ENCODE measurements around the gene RPL36A. TPM values are rescaled to one million over a fixed set of nuclear protein-coding genes. Genes with fewer than 3 reads are reported as not detected.

Gene RPL36A
- total RNA-seq = 100 to 1,000 TPM; 255 to 425 TPM

GRCh38 chrX:101390664-101391525, at the start of gene RPL36A:
RPL36A (plus strand) TSS chrX:101391011; CDS start chrX:101391044, 33 bp downstream.
- POLR2A ChIA-PET = interaction anchor here (1.3 kb wide), 1 partner anchor 12 kb away, joined by 10 read pairs; no protein-coding TSS in a partner anchor
- Mint-ChIP-seq H3K27ac (peak within 1 kb of the TSS; percentile 88), H3K4me1 (peaks cover 25% of the 10 kb centered on the region), H3K4me3 (peak within 1 kb of the TSS; percentile 96), H3K9me3 (no peaks in the 10 kb centered on the region), H3K36me3 (ENCODE audit: low read depth) (peaks cover 33% of the 10 kb centered on the region), H3K27me3 (no peaks in the 10 kb centered on the region)
- CTCF ChIA-PET = interaction anchor here (0.6 to 2.0 kb wide), 12 partner anchors 9 to 557 kb away, joined by 3 to 16 read pairs (median 5); partner anchors contain the start of gene TIMM8A
- peak; percentile 82 for DNase-seq

- Mint-ChIP-seq H3K4me1 (peaks cover 16% of the 10 kb centered on the region), H3K27me3 (no peaks in the 10 kb centered on the region), H3K27ac (peak overlapping the region; percentile 90), H3K4me3 (peak overlapping the region; percentile 88), H3K36me3 (ENCODE audit: low read depth) (peaks cover 9% of the 10 kb centered on the region), H3K9me3 (no peaks in the 10 kb centered on the region)
- ChIA-PET POLR2A (no interaction called here), CTCF (interaction anchor here (1.0 kb wide), 1 partner anchor 43 kb away, joined by 3 read pairs; no protein-coding TSS in a partner anchor)
- no peak for DNase-seq
Observed at GRCh38 chrX:101347859-101348451, 42.9 kb upstream of the RPL36A start.

DNA sequence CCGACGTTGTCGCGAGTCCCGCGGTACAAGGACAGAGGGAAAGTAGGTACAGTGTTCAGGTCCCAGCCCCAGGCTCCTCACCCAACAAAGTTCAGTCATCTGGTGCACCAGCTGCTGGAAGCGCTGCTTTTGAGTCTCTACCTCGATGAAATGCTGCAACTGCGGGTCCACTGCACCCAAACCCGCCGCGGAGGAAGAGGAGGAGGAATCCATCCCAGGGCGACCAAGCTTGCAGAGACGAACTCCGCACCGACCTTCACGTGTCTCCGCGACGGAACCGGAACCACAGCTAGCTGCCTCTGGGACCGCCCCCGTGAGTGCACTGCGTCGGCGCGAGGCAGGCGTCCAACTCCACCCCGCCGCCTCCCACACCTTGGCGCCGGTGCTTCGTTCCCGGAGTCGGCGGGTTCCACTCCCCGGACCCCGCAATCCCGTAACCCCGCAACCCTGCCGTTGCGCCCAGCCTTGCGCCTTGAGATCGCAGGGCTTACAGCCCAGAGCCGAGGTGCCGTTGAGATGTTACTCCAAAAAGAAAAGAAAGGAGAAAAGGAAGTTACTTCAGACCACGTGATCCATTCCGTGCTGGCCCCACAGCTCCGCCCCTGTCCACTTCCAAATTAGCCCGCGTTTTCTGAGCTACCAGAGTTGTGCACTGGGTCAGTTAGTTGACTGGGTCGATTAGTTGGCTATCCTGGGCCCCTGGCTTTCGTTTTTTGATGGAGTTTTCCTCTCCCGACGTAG, 42.2 kb upstream of the RPL36A start, which contains the start of gene TIMM8A:
TIMM8A (minus strand) TSS at position 291 of the 741 bp plus-strand sequence; CDS start at position 213, 78 bp downstream.
- Mint-ChIP-seq H3K36me3 (ENCODE audit: low read depth) (peaks cover 6% of the 10 kb centered on the region), H3K9me3 (no peaks in the 10 kb centered on the region), H3K4me3 (peak within 1 kb of the TSS; percentile 88), H3K27ac (peak within 1 kb of the TSS; percentile 90), H3K4me1 (peaks cover 16% of the 10 kb centered on the region), H3K27me3 (no peaks in the 10 kb centered on the region)
- ChIA-PET CTCF (interaction anchor here (0.6 to 1.0 kb wide), 2 partner anchors 42 to 65 kb away, joined by 3 to 8 read pairs; no protein-coding TSS in a partner anchor), POLR2A (interaction anchor here (1.1 kb wide), 1 partner anchor 10 kb away, joined by 3 read pairs; no protein-coding TSS in a partner anchor)
- peak; percentile 79 for DNase-seq

- Mint-ChIP-seq H3K9me3 (no peaks in the 10 kb centered on the region), H3K27ac (peak overlapping the region; percentile 90), H3K36me3 (ENCODE audit: low read depth) (peaks cover 4% of the 10 kb centered on the region), H3K4me1 (peaks cover 16% of the 10 kb centered on the region), H3K27me3 (no peaks in the 10 kb centered on the region), H3K4me3 (peak overlapping the region; percentile 88)
- no peak for DNase-seq
- ChIA-PET POLR2A (interaction anchor here (1.1 kb wide), 1 partner anchor 9 kb away, joined by 3 read pairs; no protein-coding TSS in a partner anchor), CTCF (interaction anchor here (0.6 to 1.0 kb wide), 2 partner anchors 41 to 299 kb away, joined by 3 read pairs; no protein-coding TSS in a partner anchor)
Observed at GRCh38 chrX:101349193-101349562, 41.6 kb upstream of the RPL36A start.

- H3K36me3 Mint-ChIP-seq (ENCODE audit: low read depth) = no peaks in the 10 kb centered on the region
- H3K9me3 Mint-ChIP-seq = no peaks in the 10 kb centered on the region
- peaks cover 2% of the 10 kb centered on the region for H3K27me3 Mint-ChIP-seq
- CTCF ChIA-PET = interaction anchor here (0.6 to 1.1 kb wide), 2 partner anchors 18 to 512 kb away, joined by 4 to 5 read pairs; no protein-coding TSS in a partner anchor
- H3K4me3 Mint-ChIP-seq = no peak overlapping the region
- POLR2A ChIA-PET = no interaction called here
- peaks cover 5% of the 10 kb centered on the region for H3K4me1 Mint-ChIP-seq
- H3K27ac Mint-ChIP-seq = no peak overlapping the region
- DNase-seq = no peak
Observed at GRCh38 chrX:101357166-101357795, 33.5 kb upstream of the RPL36A start.

GRCh38 chrX:101359966-101360365, 30.8 kb upstream of the RPL36A start:
- Mint-ChIP-seq H3K4me1 (peaks cover 5% of the 10 kb centered on the region), H3K27ac (no peak overlapping the region), H3K9me3 (no peaks in the 10 kb centered on the region), H3K27me3 (peaks cover 2% of the 10 kb centered on the region), H3K4me3 (no peak overlapping the region), H3K36me3 (ENCODE audit: low read depth) (no peaks in the 10 kb centered on the region)
- no peak for DNase-seq
- ChIA-PET POLR2A (no interaction called here), CTCF (interaction anchor here (1.0 kb wide), 1 partner anchor 9 kb away, joined by 3 read pairs; no protein-coding TSS in a partner anchor)

GRCh38 chrX:101360390-101360789, 30.4 kb upstream of the RPL36A start:
- no peaks in the 10 kb centered on the region for H3K9me3 Mint-ChIP-seq
- H3K27ac Mint-ChIP-seq = no peak overlapping the region
- H3K36me3 Mint-ChIP-seq (ENCODE audit: low read depth) = no peaks in the 10 kb centered on the region
- no peak for DNase-seq
- ChIA-PET CTCF (interaction anchor here (1.0 kb wide), 1 partner anchor 10 kb away, joined by 3 read pairs; no protein-coding TSS in a partner anchor), POLR2A (no interaction called here)
- no peak overlapping the region for H3K4me3 Mint-ChIP-seq
- H3K27me3 Mint-ChIP-seq = peaks cover 2% of the 10 kb centered on the region
- peaks cover 5% of the 10 kb centered on the region for H3K4me1 Mint-ChIP-seq

DNA sequence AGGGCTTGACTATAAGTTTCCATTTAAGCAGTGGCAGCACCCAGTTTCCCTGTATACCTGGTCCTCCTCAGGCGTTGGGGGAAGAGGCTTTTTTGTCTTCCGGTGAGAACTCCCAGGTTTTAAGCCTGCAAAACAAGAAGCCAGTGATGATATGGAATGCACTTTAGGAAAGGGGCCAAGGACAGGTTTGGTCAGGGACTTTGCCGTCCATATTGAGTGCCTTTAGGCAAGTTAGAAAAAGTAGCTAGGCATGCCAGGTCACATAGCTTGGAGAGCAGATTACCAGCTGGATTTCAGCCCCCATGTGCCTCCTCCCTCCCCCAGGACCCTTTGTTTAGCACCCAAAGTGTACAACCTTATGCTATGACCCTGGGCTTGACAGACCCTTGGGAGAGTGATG, 28.7 kb upstream of the RPL36A start:
- ChIA-PET CTCF (interaction anchor here (1.4 kb wide), 1 partner anchor 13 kb away, joined by 3 read pairs; no protein-coding TSS in a partner anchor), POLR2A (no interaction called here)
- H3K36me3 Mint-ChIP-seq (ENCODE audit: low read depth) = no peaks in the 10 kb centered on the region
- H3K9me3 Mint-ChIP-seq = no peaks in the 10 kb centered on the region
- H3K27me3 Mint-ChIP-seq = peaks cover 2% of the 10 kb centered on the region
- no peak for DNase-seq
- H3K4me3 Mint-ChIP-seq = no peak overlapping the region
- H3K4me1 Mint-ChIP-seq = peaks cover 5% of the 10 kb centered on the region
- H3K27ac Mint-ChIP-seq = no peak overlapping the region

- Mint-ChIP-seq H3K36me3 (ENCODE audit: low read depth) (no peaks in the 10 kb centered on the region), H3K4me3 (no peak overlapping the region), H3K9me3 (no peaks in the 10 kb centered on the region), H3K27me3 (peaks cover 2% of the 10 kb centered on the region), H3K27ac (no peak overlapping the region), H3K4me1 (peaks cover 5% of the 10 kb centered on the region)
- DNase-seq = no peak
- ChIA-PET POLR2A (no interaction called here), CTCF (interaction anchor here (0.7 to 1.4 kb wide), 2 partner anchors 12 to 1831 kb away, joined by 3 read pairs; no protein-coding TSS in a partner anchor)
Observed at GRCh38 chrX:101362757-101363156, 28.1 kb upstream of the RPL36A start.

GRCh38 chrX:101365301-101365795, 25.5 kb upstream of the RPL36A start:
- Mint-ChIP-seq H3K36me3 (ENCODE audit: low read depth) (no peaks in the 10 kb centered on the region), H3K4me3 (no peak overlapping the region), H3K27me3 (peaks cover 2% of the 10 kb centered on the region), H3K27ac (no peak overlapping the region), H3K9me3 (no peaks in the 10 kb centered on the region), H3K4me1 (no peaks in the 10 kb centered on the region)
- ChIA-PET POLR2A (no interaction called here), CTCF (interaction anchor here (0.6 kb wide), 1 partner anchor 1630 kb away, joined by 3 read pairs; no protein-coding TSS in a partner anchor)
- DNase-seq = no peak

DNA sequence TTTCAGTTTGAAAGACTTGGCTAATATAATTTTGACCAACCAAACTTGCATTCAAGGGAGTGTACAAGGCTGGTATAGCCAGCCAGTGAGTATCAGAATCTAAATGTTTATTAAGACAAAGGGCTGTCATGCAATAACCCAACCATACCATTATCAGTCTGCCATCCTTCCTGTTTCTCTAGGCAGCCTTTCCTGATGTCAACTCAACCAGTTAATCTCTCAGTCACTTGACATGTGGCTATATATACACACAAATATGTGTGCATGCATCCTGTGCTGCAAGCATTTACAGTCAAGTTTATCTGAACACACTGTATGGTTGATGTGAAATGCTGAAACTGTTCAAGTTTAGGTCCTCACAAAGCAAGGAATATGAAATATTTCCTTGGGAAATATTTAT, 22.0 kb upstream of the RPL36A start:
- no peak for DNase-seq
- no peaks in the 10 kb centered on the region for H3K9me3 Mint-ChIP-seq
- H3K27ac Mint-ChIP-seq = no peak overlapping the region
- ChIA-PET POLR2A (no interaction called here), CTCF (no interaction called here)
- no peak overlapping the region for H3K4me3 Mint-ChIP-seq
- H3K27me3 Mint-ChIP-seq = peaks cover 2% of the 10 kb centered on the region
- no peaks in the 10 kb centered on the region for H3K4me1 Mint-ChIP-seq
- H3K36me3 Mint-ChIP-seq (ENCODE audit: low read depth) = no peaks in the 10 kb centered on the region

- ChIA-PET CTCF (no interaction called here), POLR2A (interaction anchor here (0.6 kb wide), 1 partner anchor 15 kb away, joined by 3 read pairs; no protein-coding TSS in a partner anchor)
- Mint-ChIP-seq H3K9me3 (no peaks in the 10 kb centered on the region), H3K27ac (no peak overlapping the region), H3K4me1 (no peaks in the 10 kb centered on the region), H3K4me3 (no peak overlapping the region), H3K36me3 (ENCODE audit: low read depth) (no peaks in the 10 kb centered on the region), H3K27me3 (peaks cover 7% of the 10 kb centered on the region)
- DNase-seq = no peak
Observed at GRCh38 chrX:101369687-101370086, 21.1 kb upstream of the RPL36A start.
